ENCODE results near the gene CEP112. TPM values are rescaled to one million over a fixed set of nuclear protein-coding genes. Genes with fewer than 3 reads are reported as not detected.

The CEP112 gene
- total and polyA plus RNA-seq, 8 donors: 15.1 to 23.8 (median 19.7) TPM

- Histone ChIP-seq H3K36me3 (peaks cover 0 to 9% of the 10 kb centered on the region in 2 donors), H3K27me3 (no peaks in the 10 kb centered on the region), H3K4me1 (no peaks in the 10 kb centered on the region), H3K4me3 (no peak overlapping the region), H3K27ac (no peak overlapping the region), H3K9me3 (peaks cover 0 to 30% of the 10 kb centered on the region in 2 donors)
- TF ChIP-seq, protein P1, sequence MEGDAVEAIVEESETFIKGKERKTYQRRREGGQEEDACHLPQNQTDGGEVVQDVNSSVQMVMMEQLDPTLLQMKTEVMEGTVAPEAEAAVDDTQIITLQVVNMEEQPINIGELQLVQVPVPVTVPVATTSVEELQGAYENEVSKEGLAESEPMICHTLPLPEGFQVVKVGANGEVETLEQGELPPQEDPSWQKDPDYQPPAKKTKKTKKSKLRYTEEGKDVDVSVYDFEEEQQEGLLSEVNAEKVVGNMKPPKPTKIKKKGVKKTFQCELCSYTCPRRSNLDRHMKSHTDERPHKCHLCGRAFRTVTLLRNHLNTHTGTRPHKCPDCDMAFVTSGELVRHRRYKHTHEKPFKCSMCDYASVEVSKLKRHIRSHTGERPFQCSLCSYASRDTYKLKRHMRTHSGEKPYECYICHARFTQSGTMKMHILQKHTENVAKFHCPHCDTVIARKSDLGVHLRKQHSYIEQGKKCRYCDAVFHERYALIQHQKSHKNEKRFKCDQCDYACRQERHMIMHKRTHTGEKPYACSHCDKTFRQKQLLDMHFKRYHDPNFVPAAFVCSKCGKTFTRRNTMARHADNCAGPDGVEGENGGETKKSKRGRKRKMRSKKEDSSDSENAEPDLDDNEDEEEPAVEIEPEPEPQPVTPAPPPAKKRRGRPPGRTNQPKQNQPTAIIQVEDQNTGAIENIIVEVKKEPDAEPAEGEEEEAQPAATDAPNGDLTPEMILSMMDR (IDR thresholded peaks at IDR 0.05): no peak
- DNase-seq (no peak), ATAC-seq (no peak)
- intact Hi-C loops (cut with DNase I): no loop called here
Measured at GRCh38 chr17:65954148-65954449, 237.8 kb downstream of the CEP112 start.

GRCh38 chr17:65953316-65954147, 238.4 kb downstream of the CEP112 start:
- ATAC-seq (no peak), DNase-seq (no peak)
- TF ChIP-seq, protein P1 (IDR thresholded peaks at IDR 0.05): no peak
- Histone ChIP-seq H3K4me1 (no peaks in the 10 kb centered on the region), H3K9me3 (peaks cover 0 to 24% of the 10 kb centered on the region in 2 donors), H3K27me3 (no peaks in the 10 kb centered on the region), H3K4me3 (no peak overlapping the region), H3K27ac (no peak overlapping the region), H3K36me3 (peaks cover 0 to 3% of the 10 kb centered on the region in 2 donors)
- intact Hi-C loops (cut with DNase I): no loop called here

GRCh38 chr17:65952586-65952985, 239.3 kb downstream of the CEP112 start:
- Histone ChIP-seq H3K27me3 (no peaks in the 10 kb centered on the region), H3K36me3 (no peaks in the 10 kb centered on the region), H3K9me3 (peaks cover 0 to 15% of the 10 kb centered on the region in 2 donors), H3K27ac (no peak overlapping the region), H3K4me1 (no peaks in the 10 kb centered on the region), H3K4me3 (no peak overlapping the region)
- intact Hi-C loops (cut with DNase I): no loop called here
- DNase-seq: no peak
- TF ChIP-seq, protein P1 (IDR thresholded peaks at IDR 0.05): no peak
- no peak for ATAC-seq

DNA sequence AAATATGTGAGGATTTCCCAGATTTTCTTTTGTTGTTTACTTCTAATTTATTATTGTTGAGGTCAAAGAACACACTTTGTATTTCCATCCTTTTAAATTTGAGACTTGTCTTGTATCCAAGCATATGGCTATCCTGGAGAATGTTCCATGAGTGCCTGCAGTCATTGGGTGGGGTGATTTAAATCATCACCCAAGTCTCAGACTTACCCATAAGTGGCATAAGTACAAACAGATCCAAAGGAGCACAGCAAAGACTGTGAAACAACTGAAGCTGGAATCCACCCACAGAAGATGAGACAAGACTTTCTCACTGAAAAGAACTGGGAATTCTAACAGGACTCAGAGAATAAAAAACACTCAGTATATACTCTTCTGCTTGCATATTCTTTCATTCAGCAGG, 239.9 kb downstream of the CEP112 start:
- DNase-seq (no peak), ATAC-seq (no peak)
- TF ChIP-seq, protein P1 (IDR thresholded peaks at IDR 0.05): no peak
- Histone ChIP-seq H3K27ac (no peak overlapping the region), H3K4me3 (no peak overlapping the region), H3K4me1 (no peaks in the 10 kb centered on the region), H3K9me3 (peaks cover 0 to 11% of the 10 kb centered on the region in 2 donors), H3K27me3 (no peaks in the 10 kb centered on the region), H3K36me3 (no peaks in the 10 kb centered on the region)
- intact Hi-C loops (cut with DNase I): no loop called here

- intact Hi-C loops (cut with DNase I): no loop called here
- DNase-seq (no peak), ATAC-seq (no peak)
- no peak overlapping the region for H3K4me3 ChIP-seq
- H3K9me3 ChIP-seq: peaks cover 0 to 2% of the 10 kb centered on the region in 2 donors
- H3K27me3 ChIP-seq: no peaks in the 10 kb centered on the region
- no peaks in the 10 kb centered on the region for H3K4me1 ChIP-seq
- TF ChIP-seq, protein P1 (IDR thresholded peaks at IDR 0.05): no peak
- no peak overlapping the region for H3K27ac ChIP-seq
- no peaks in the 10 kb centered on the region for H3K36me3 ChIP-seq
Measured at GRCh38 chr17:65947831-65948230, 244.1 kb downstream of the CEP112 start.

Data from left lung (tissue), 10 donors.